ENCODE measurements around the gene UBD. TPM values are rescaled to one million over a fixed set of nuclear protein-coding genes. Genes with fewer than 3 reads are reported as not detected.

UBD gene
- total RNA-seq, 1 experiment from 2014 or later, result not detected

DNA sequence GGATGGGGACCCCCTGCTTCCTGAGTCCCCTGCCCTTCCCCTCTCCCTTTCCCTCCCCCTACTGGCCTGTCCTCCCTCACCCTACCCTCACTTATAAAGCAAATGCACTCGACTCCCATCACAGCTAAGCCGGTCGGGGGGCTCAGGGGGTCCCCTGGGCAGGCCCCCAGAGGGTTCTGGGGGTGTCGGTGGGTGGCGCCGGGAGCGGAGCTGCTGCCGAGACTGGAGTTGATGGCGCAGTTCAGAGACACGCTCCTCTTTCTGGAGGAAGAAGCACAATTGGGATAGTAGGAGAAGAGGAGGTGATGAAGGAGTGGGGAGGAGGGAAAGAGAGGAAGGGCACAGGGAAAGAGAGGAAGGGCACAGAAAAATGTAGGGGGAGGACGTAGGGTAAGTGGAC is 43.9 kb upstream of the UBD start:
- H3K4me1 ChIP-seq (ENCODE audit: control insufficient read depth in 1 of 2, insufficient read depth in 2 of 2, low read length in 2 of 2), result no peaks in the 10 kb centered on the region
- ChIA-PET POLR2A (no interaction called here), CTCF (no interaction called here), RAD21 (ENCODE audit: low non-redundant PET in 1 of 2, low total read pairs in 2 of 2, uncharacterized antibody in 2 of 2, unreplicated experiment in 2 of 2) (no interaction called here)
- TF ChIP-seq POLR2AphosphoS5 (IDR thresholded peaks at IDR 0.05; ENCODE audit: low read depth, low read length) (no peak), SIN3A (IDR thresholded peaks at IDR 0.05; ENCODE audit: low read depth) (no peak), SP1 (IDR thresholded peaks at IDR 0.05; ENCODE audit: low read depth) (no peak), ELF1 (IDR thresholded peaks at IDR 0.05; ENCODE audit: borderline replicate concordance, low read depth) (no peak)
- no TSS peak for BruUV-seq (replicated peaks)
- no peak overlapping the region for H3K4me2 ChIP-seq (ENCODE audit: low read length)
- no peaks in the 10 kb centered on the region for H4K20me1 ChIP-seq (ENCODE audit: insufficient read depth)
- H3K9me2 ChIP-seq (ENCODE audit: insufficient read depth), result no peaks in the 10 kb centered on the region
- H3K9ac ChIP-seq (ENCODE audit: low read length), result no peak overlapping the region
- H3K4me3 ChIP-seq (replicated peaks in 1 of 2; ENCODE audit: low read depth in 1 of 2, low read length in 2 of 2), result no peak overlapping the region
- no peaks in the 10 kb centered on the region for H3K27me3 ChIP-seq (ENCODE audit: insufficient read depth, low read length)
- no peaks in the 10 kb centered on the region for H3K9me3 ChIP-seq (ENCODE audit: control insufficient read depth in 1 of 2, insufficient read depth in 1 of 2, low read depth in 1 of 2, low read length in 2 of 2)
- H3K79me2 ChIP-seq (ENCODE audit: insufficient read depth, low read length), result no peaks in the 10 kb centered on the region
- intact Hi-C loops (cut with micrococcal nuclease), result no loop called here
- no peak overlapping the region for H3K27ac ChIP-seq (ENCODE audit: low read depth, low read length)
- no peak for ATAC-seq
- H3K36me3 ChIP-seq (ENCODE audit: control insufficient read depth in 1 of 2, insufficient read depth in 2 of 2, low read length in 2 of 2), result peaks cover 11 to 35% of the 10 kb centered on the region in 2 experiments; a peak in 3 of 4 replicates
- no peak for DNase-seq (ENCODE audit: low read depth, low spot score)
- H2AFZ ChIP-seq (ENCODE audit: low read depth, low read length, poor library complexity, severe bottlenecking), result no peak overlapping the region

DNA sequence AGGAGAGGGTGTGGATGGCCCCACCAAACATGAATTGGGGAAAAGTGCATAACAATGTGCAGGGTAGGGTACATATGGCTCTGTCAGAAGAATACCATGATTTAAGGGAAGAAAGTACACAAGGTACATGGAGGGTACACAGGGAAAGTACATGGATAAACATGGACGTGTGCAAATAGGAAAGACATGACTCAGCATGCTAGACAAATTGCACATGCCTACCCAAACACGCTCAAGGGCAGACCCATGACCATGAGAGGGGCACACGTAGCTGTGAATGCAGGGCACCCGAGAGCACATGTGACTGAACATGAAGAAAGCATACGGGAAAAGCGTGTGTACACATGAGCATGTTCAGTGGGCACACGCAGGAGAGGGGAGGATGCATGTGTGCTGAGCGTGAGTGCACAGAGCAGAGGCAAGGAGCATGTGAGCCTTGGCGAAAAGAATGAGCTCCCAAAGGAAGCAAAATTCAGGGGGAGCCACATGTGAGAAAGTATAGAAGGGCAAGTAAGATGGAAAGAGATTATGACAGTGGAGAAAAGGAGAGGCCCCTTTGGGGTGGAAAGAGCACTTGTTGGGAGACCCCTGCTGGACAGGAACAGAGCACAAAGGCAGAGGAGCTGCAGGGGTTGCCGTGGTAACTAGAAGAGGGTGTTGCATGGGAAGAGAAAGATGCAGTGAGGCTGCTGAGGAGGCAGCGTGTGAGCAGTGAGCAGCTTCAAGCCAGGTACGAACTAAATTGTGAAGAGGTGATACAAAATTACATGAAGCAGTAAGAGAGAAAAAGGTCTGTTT is 43.2 kb upstream of the UBD start:
- POLR2A ChIA-PET, result no interaction called here
- ATAC-seq (peak; percentile 79), DNase-seq (ENCODE audit: low read depth, low spot score) (peak; percentile 6)
- Histone ChIP-seq H3K79me2 (ENCODE audit: insufficient read depth, low read length) (no peaks in the 10 kb centered on the region), H3K27ac (ENCODE audit: low read depth, low read length) (no peak overlapping the region), H3K4me1 (ENCODE audit: control insufficient read depth in 1 of 2, insufficient read depth in 2 of 2, low read length in 2 of 2) (no peaks in the 10 kb centered on the region), H3K4me2 (ENCODE audit: low read length) (no peak overlapping the region), H3K9ac (ENCODE audit: low read length) (no peak overlapping the region), H3K9me2 (ENCODE audit: insufficient read depth) (no peaks in the 10 kb centered on the region), H2AFZ (ENCODE audit: low read depth, low read length, poor library complexity, severe bottlenecking) (no peak overlapping the region), H3K36me3 (ENCODE audit: control insufficient read depth in 1 of 2, insufficient read depth in 2 of 2, low read length in 2 of 2) (peaks cover 11 to 32% of the 10 kb centered on the region in 2 experiments; a peak in 3 of 4 replicates), H4K20me1 (ENCODE audit: insufficient read depth) (no peaks in the 10 kb centered on the region), H3K27me3 (ENCODE audit: insufficient read depth, low read length) (no peaks in the 10 kb centered on the region), H3K4me3 (replicated peaks in 1 of 2; ENCODE audit: low read depth in 1 of 2, low read length in 2 of 2) (no peak overlapping the region), H3K9me3 (ENCODE audit: control insufficient read depth in 1 of 2, insufficient read depth in 1 of 2, low read depth in 1 of 2, low read length in 2 of 2) (no peaks in the 10 kb centered on the region)
- intact Hi-C loops (cut with micrococcal nuclease), result no loop called here
- CTCF ChIA-PET, result no interaction called here
- BruUV-seq (replicated peaks), result TSS peak; percentile 31
- RAD21 ChIA-PET (ENCODE audit: low non-redundant PET in 1 of 2, low total read pairs in 2 of 2, uncharacterized antibody in 2 of 2, unreplicated experiment in 2 of 2), result no interaction called here
- TF ChIP-seq JUND (IDR thresholded peaks at IDR 0.05) (no peak), RAD21 (IDR thresholded peaks at IDR 0.05; ENCODE audit: low read depth) (0 out of 2 replicates have a peak, but pooled peaks have one; percentile 5), TCF7L2 (IDR thresholded peaks at IDR 0.05; ENCODE audit: borderline replicate concordance, extremely low read depth, insufficient read depth, insufficient read length) (no peak), YY1 (IDR thresholded peaks at IDR 0.05; ENCODE audit: extremely low read depth, insufficient replicate concordance, low read depth, low read length) (no peak)
- TF ChIP-seq, protein P1, sequence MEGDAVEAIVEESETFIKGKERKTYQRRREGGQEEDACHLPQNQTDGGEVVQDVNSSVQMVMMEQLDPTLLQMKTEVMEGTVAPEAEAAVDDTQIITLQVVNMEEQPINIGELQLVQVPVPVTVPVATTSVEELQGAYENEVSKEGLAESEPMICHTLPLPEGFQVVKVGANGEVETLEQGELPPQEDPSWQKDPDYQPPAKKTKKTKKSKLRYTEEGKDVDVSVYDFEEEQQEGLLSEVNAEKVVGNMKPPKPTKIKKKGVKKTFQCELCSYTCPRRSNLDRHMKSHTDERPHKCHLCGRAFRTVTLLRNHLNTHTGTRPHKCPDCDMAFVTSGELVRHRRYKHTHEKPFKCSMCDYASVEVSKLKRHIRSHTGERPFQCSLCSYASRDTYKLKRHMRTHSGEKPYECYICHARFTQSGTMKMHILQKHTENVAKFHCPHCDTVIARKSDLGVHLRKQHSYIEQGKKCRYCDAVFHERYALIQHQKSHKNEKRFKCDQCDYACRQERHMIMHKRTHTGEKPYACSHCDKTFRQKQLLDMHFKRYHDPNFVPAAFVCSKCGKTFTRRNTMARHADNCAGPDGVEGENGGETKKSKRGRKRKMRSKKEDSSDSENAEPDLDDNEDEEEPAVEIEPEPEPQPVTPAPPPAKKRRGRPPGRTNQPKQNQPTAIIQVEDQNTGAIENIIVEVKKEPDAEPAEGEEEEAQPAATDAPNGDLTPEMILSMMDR (IDR thresholded peaks at IDR 0.05 in 2 of 3, conservative IDR thresholded peaks at IDR 0.05 in 1 of 3; ENCODE audit: borderline replicate concordance in 1 of 3, insufficient read depth in 1 of 3, low read depth in 2 of 3, low read length in 2 of 3), result peak in 2 of 3 experiments; percentile 34 to 49; a peak in 4 of 6 replicates

Data from HCT116 (cell line).